Activated gamma-delta T cell treated with Interleukin-2 at 50 U/mL for 16 hours (primary cell): ENCODE results near the gene PRDM13.
"Not testable (repeated sequence)": the region's sequence is repeated elsewhere in the genome, so short reads cannot be mapped to it uniquely, and the experiment has no call there.

Experiments used
- DNase-seq: peaks from one replicate; pipeline ENCODE4 v3.0.0-alpha.2; 2020

Gene PRDM13

DNA sequence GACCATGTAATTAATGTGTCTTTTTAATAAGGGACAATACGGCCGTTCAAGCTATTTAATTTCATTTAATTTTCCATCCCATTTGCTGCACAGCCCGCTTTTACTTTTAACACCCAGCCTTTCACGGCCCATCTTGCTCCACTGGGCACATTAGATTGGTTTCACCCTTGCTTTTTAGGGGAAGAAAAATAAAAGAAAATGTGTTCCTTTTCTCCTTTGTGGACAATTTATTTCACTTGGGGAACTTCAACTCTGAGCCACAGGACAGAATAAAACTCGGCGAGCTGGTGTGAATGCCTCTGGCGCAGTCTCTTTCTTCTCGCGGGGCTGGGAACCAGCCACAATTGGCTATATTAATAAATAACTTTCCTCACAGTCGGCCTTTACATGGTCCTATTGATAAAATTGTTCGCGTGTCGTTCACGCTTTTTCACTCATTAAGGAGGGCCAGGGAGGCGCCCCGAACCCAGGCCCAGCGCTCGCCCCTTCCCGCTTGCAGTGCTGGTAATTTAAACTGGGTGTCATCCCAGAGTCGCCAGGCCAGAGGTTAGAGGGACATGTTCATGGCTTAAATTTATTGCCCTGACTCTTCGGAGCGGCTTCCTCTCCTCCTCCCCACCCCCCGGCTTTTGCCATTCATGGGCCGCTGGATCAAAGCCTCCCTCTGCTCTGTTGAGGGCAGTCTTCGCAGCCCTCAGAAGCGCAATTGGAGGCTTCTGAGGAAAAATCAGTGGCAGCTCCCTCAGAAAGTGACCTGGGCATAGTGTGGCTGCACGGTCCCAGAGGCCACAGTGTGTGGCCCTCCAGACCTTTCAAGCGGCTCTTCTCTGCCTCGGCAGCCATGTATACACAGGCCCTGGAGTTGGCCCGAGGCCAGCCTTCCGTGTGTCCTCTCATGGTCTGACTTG, 2.2 kb upstream of the PRDM13 start:
- no peak for DNase-seq

DNA sequence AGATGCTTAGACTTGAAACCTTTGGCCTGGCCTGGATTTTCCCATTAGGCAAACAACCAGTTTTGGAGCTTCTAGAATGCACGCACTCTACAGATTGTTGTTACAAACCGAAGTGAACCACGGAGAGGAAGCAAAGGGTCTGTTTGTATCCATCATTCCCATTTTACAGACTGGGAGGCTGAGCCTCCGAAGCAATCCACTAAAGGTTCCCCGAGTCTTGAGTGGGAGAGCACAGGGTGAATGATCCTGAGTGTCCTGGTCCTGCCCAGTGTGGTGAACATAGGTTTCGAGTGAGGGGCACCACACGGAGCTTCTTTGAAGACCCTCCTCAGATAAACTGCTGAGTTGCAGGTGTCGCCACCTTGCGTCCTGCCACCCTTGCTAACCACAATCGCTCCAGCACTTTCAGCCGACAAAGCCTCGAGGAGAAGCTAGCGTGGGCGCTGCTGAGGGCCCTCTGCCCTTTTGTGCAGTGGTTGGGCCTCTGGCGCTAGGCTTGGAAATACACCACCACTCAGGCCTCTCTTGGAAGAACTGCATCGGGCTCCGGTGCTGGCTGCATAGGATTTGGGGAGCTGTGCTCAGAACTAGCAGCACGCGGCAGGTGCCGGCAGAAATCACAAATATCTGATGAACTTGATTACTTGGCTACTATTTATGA, 1.4 kb upstream of the PRDM13 start:
- no peak for DNase-seq

DNA sequence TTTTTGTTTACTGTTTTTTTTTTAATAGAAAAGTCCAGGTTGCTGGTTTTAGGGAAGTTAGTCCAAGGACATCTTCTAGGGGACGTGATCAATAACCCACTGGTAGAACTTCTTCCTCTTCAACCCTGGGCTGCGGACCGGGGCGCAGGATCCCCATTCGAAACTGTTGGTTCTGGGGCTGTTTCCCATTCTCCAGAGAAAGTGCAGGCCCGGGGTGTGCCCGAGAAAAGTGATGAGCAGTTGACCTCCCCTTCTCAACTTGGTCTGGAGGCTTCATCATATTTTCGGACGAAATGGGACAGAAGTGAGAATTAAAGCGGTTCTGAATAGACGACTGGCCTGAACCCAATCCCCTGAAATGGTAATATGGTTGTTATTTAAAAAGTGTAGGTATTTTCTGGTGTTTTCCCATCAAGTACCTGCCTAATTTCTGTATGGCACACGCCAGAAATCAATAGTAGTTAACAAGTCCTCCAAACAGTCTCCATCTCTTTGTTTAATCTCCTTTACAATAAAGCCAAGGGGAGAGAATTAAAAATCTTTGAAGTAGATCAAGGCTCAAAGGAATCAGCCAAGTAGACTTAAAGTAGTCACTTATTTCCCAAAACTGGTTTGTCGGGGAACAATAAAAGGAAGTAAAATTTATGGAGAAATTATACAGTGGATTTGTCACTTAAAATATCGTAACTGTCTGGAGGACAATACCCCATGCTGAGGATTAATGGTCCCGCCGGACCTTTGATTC, 550 bp upstream of the PRDM13 start:
- DNase-seq, result no peak

DNA sequence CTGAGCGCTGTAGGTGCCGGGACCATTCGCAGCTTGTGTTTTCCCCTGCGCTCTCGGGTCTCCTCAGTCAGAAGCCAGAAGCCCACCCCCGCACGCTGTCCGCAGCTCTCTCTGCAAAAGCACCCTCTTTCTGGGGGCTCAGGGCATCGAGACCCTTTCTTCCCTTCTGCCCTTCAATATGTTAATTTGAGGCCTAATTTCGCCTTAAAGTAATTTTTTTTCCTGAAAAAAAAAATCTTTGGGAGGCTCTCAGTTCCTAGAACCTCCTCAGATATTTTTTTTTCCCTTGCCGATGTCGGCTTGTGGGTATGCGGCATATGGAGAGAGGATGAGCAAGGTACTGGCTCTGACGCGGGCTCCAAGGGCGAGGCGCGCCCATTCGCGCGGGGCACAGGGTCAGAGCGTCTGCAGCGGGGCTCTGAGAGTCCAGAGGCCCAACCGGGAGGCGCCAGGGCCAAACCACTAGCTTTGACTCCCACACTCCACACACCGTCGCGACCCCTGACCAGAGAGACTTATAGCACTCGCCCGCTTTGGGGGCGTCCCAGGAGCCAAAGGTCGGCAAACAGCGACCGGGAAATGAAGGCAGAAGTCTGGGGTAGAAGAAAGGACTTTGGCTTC, 893 bp downstream of the PRDM13 start:
- no peak for DNase-seq

DNA sequence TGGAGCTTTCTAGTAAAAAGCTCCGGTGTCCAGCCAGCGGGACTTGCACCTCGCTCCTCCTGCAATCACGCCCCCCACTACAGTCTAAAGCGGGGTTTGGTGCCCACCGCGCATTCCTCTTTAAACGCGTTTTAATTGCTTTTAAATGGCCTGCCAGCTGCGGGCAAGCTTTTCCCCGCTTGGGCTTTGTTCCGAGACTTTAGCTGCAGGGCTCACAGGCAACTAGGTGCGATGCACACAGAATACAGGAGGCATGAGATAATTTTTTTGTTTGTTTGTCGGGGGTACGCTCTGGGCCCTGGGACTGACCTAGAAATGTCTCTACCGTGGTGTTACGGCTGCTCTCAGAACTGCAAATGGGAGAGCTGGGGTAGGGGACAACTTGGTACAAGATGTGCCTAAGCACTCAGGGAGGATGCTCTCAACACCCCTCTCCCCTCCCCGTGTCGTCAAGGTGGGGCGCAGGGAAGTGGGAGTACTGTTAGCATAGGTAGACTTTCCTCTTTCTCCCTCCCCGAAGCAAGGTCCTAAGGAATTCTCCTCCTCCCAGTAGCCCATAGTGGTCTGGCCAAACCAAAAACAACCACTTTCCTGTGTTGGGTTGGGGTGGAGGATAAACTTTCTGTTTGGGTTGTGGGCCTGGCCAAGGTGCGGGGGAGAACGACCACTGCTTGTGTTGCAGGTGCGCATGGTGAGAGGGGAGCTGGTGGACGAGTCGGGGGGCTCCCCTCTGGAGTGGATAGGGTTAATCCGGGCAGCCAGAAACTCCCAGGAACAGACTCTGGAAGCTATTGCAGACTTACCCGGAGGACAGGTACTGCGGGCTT, 1.6 kb downstream of the PRDM13 start:
- no peak for DNase-seq

DNA sequence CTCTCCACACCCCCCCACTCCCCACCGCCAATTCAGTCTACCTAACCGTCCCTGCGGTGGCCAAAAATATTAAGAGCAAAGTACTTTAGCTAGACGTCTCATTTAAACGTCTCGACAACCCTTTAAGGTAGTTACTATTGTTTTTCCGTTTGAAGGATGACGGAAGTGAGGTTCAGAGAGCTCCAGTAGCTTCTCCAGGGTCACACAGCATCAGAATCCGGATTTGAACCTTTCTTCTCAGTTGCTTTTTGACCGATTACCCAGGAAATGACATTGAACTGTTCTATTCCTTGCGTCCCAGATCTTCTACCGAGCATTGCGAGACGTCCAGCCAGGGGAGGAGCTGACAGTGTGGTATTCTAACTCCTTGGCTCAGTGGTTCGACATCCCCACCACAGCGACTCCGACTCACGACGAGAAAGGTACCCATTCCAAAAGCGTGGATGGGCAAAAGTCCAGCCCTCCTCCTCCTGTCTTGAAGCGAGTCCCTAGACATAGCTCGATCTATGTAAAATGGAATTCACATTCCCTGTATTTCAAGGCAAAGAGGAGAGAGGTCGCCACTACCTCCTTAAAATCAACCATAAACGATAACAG, 2.4 kb downstream of the PRDM13 start:
- no peak for DNase-seq

DNA sequence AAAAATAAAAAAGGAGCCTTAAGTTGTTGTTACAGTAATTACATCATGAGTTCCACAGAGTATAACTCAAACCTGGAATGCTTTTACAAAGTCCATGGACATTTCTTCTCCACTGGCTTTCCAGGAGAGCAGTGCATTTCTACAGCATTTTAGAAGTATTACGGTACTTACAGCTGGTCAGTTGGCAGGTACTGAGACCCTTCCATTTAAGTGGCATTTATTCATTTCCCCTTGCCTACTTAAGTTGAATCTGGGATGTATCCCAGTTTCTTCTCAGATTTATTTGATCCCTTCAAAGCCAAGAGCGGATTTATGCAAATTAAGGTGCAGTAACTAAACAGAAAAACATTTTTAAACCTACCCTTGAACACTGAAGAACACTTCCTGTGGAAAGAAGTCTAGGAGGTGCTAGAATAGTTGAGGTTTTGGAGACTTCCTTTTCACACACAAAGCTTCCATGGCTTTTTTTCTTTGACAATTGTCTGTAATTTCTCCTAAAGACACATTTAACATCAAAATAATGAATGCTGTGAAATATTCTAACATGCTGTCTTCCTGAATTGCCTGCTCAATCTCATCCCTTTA, 3.4 kb downstream of the PRDM13 start:
- DNase-seq, result no peak

DNA sequence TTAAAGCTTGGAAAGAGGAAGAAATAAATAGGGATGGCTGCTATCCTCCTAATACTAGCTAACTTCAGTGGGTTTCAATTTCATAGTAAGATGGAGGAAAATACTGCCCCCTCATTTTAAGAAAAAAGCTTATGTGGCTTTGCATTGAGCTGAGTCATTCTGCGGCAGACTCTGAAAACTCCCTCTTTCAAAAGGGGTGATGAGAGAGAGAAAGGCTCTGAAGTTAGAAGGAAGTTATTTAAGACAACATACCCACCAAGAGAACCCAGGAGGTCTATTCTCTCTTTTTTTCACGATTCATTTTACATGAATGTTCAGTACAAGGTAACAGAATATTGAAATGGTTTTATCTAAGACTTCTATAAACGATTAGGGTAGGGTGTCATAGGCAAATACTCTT, 4.5 kb downstream of the PRDM13 start:
- no peak for DNase-seq

DNA sequence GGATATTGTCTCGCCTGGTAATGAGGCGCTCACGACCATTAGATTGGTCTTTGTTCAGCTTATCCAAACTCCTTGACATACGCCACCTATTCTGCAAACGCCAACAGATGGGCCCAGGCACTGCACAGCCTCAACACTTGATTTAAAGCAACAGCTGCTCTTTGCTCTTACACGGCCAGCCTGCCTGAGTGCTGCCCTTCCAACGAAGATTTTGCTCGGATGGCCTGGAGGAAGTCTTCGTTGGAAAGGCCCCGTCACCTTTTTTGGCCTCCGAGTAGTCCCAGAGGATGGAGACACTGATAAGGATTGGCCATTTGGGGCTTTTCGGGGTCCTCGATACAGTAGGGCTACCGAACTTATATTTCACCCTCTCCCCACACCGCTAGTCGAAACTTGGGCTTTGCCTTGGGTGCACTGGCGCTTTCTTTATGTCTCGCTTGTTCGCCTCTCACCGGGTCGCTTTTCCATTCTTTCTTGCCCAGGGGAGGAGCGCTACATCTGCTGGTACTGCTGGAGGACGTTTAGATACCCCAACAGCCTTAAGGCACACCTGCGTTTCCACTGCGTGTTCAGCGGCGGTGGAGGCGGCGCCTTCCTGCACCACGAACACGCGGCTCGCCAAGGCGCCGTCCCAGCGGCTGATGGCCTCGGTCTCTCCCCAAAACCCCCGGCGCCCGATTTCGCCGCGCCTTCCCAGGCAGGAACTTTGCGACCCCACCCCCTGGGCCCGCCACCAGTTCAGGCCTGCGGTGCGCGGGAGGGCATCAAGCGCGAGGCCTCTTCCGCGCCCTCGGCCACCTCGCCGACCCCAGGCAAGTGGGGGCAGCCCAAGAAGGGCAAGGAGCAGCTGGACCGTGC, 6.1 kb downstream of the PRDM13 start:
- DNase-seq, result no peak

DNA sequence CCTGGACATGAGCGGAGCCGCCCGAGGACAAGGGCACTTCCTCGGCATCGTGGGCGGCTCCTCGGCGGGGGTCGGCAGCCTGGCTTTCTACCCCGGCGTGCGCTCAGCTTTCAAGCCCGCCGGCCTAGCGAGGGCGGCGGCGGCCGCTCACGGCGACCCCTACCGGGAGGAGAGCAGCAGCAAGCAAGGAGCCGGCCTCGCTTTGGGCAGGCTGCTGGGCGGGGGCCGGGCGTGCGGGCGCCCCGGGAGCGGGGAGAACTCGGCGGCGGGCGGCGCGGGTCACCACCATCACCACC, 6.7 kb downstream of the PRDM13 start:
- DNase-seq, result peak; percentile 28

DNA sequence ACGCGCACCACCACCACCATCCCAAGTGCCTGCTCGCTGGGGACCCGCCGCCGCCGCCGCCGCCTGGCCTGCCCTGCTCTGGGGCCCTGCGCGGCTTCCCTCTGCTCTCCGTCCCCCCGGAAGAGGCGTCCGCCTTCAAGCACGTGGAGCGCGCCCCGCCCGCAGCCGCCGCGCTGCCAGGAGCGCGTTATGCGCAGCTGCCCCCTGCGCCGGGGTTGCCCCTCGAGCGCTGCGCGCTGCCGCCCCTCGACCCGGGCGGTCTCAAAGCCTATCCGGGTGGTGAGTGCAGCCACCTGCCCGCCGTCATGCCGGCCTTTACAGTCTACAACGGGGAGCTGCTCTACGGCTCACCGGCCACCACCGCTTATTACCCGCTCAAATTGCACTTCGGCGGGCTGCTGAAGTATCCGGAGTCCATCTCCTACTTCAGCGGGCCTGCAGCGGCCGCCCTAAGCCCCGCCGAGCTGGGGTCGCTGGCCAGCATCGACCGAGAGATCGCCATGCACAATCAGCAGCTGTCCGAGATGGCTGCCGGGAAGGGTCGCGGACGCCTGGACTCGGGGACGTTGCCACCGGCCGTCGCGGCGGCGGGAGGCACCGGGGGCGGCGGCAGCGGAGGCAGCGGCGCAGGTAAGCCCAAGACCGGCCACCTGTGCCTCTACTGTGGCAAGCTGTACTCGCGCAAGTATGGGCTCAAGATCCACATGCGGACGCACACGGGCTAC, 7.2 kb downstream of the PRDM13 start:
- no peak for DNase-seq

DNA sequence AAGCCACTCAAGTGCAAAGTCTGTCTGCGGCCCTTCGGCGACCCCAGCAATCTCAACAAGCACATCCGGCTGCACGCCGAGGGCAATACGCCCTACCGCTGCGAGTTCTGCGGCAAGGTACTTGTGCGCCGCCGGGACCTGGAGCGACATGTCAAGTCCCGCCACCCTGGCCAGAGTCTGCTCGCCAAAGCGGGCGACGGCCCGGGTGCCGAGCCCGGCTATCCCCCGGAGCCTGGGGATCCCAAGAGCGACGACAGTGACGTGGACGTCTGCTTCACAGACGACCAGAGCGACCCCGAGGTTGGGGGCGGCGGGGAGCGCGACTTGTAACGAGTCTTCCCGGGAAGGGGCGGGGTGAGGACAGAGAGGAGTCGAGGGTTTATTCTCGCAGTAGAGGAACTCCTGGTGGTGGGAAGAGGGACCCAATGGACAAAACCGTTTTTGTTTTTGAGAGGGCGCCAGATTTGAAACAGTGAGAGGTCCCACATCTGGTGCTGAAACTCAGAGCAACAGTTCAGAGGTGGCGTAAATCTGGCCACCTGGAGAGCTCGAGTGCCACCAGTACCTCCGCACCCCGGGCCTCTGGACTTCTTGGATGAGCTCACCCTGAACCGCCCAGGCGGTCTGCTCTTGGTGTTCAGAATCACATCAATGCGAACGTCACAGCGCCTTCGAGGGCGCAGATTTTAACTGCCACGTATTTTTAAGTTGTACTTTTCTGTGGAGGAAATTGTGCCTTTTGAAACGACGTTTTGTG, 8.0 kb downstream of the PRDM13 start:
- DNase-seq, result peak; percentile 31

DNA sequence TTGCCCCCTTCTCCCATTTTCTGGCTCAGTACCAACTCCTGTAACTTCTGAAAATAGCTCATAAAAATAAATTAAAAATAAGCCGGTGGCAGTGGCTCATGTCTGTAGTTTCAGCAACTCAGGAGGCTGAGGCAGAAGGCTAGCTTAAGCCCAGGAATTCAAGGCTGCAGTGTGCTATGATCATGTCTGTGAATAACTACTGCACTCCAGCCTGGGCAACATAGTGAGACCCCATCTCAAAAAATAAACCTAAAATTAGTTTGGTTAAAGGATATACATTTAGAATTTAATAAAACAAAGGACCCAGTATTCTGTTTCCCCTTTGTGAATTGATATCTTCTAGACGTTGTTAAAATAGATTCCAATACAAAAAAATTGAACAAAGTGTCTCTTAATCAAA, 10.5 kb downstream of the PRDM13 start:
- DNase-seq, result no peak

DNA sequence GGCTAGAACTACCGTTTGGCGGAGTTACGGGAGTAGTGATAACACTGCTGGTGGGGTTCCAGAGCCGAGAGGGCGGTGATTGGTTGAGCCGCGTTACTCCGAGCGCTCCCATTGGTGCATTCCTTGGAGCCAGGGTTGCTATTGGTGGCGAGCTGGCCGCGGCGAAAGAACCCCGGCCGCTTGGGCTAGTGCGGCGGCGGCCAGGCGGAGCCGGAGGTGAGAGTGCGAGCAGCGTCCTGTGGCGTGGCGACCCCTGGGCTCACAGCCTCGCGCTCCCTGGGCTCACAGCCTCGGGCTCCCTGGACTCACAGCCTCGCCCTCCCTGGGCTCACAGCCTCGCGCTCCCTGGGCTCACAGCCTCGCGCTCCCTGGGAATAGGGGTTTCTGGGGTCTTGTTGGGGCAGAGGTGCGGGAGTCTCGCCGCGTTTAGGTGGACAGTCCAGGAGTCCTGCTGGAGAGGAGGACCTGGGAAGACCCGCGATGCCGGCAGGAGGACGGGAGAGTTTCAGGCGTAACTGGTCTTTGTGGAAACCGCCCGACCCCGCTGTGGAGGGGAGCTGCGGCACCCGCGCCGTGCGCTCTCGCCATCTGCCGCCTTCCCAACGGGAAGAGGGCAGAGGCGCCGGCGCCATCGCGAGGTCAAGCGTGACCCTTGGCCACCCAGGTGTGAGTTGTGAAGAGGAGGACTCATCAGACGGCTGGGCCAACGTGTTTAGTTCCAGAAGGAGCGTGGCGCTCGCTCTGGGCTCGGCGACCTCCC, 12.2 kb downstream of the PRDM13 start:
- no peak for DNase-seq

DNA sequence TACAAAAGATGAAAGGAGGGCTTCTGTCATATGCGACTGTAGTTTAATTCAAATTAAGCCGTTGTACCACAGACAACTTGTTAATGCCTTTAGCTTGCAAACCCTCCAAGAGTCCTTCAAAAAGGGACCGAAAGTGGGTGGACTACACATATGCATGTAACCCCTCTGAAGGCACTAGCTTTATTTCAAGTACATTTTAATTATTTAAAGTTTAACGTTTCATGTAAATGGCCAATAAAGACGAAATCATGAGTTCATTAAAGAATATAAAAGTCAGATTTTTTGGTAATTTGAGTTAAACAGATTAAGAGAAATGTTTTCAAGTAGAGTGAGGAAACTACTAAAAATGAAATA, 12.8 kb downstream of the PRDM13 start:
- DNase-seq, result no peak

DNA sequence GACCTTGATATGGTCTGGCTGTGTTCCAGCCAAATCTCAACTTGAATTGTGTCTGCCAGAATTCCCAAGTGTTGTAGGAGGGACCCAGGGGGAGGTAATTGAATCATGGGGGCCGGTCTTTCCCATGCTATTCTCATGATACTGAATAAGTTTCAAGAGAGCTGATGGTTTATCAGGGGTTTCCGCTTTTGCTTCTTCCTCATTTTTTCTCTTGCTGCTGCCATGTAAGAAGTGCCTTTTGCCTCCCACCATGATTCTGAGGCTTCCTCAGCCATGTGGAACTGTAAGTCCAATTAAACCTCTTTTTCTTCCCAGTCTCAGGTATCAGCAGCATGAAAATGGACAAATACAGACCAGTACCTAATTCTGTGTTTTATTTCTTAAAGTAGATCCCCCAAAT, 15.4 kb downstream of the PRDM13 start:
- not testable (repeated sequence) for DNase-seq

DNA sequence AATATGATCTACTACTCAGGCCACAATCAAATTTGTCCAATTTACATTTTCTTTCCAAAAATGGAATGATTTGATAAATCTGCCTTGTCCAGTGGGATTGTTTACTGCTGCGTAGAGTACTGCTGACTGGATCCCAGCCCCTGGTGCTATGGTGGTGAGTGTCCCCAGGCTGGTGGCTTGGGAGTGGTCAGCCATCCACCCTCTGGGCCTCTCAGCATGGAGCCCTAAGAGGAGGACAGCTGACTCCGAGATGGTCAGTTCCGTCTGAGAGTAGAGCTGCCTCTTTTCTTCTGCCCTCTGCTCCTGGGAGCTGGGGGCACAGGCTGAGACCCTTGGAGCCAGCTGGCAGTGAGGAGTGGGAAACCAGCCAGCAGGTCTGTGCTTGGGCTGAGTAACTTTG, 22.7 kb downstream of the PRDM13 start:
- no peak for DNase-seq

DNA sequence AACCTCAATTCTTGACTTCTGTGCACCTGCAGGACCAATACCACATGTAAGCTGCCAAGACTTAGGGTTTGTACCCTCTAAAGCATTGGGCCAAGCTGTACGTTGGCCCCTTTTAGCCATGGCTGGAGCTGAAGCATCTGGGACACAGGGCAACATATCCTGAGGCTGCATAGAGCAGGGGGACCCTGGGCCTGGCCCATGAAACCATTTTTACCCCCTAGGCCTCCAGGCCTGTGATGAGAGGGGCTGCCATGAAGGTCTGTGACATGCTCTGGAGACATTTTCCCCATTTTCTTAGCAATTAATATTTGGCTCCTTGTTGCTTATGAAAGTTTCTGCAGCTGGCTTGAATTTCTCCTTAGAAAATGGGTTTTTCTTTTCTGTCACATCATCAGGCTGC, 31.0 kb downstream of the PRDM13 start:
- no peak for DNase-seq

DNA sequence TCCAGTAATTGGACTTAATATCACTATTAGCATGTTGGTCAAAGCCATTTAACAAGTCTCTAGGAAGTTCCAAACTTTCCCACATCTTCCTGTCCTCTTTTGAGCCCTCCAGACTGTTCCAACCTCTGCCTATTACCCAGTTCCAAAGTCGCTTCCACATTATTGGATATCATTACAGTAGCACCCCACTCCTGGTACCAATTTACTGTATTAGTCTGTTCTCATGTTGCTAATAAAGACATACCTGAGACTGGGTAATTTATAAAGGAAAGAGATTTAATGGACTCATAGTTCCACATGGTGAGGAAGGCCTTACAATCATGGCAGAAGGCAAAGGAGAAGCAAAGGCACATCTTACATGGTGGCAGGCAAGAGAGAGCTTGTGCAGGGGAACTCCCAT, 31.7 kb downstream of the PRDM13 start:
- DNase-seq, result not testable (repeated sequence)
